ENCODE results near the gene PDZD4. TPM values are rescaled to one million over a fixed set of nuclear protein-coding genes. Genes with fewer than 3 reads are reported as not detected.
"Not testable (repeated sequence)": the region's sequence is repeated elsewhere in the genome, so short reads cannot be mapped to it uniquely, and the experiment has no call there.

The PDZD4 gene
- polyA plus RNA-seq, 3 donors: 1.5 to 2.7 (median 2.1) TPM

- H3K27ac ChIP-seq (ENCODE audit: low read depth, low read length): no peak overlapping the region
- 7 to 22% (median 16%) methylated on average over 21 to 56 of the region's 67 CpGs for WGBS, 3 donors
These were observed 11.6 kb downstream of the PDZD4 start for GRCh38 chrX:153818571-153819383.

GRCh38 chrX:153818064-153818463 is 12.3 kb downstream of the PDZD4 start:
- 86 to 97% (median 93%) methylated on average over 9 of the region's 9 CpGs for WGBS, 3 donors
- H3K27ac ChIP-seq (ENCODE audit: low read depth, low read length): not testable (repeated sequence)

GRCh38 chrX:153816831-153817690 is 13.3 kb downstream of the PDZD4 start:
- WGBS, 3 donors: 65 to 77% (median 76%) methylated on average over 25 of the region's 25 CpGs

GRCh38 chrX:153814591-153815315 is 15.6 kb downstream of the PDZD4 start:
- WGBS, 3 donors: 59 to 72% (median 69%) methylated on average over 18 to 19 of the region's 19 CpGs
- H3K27ac ChIP-seq (ENCODE audit: low read depth, low read length): no peak overlapping the region

More at GRCh38 chrX:153816831-153817690, 13.3 kb downstream of the PDZD4 start:
- H3K27ac ChIP-seq (ENCODE audit: low read depth, low read length): no peak overlapping the region

GRCh38 chrX:153813161-153813560 is 17.2 kb downstream of the PDZD4 start:
- H3K27ac ChIP-seq (ENCODE audit: low read depth, low read length): no peak overlapping the region
- WGBS, 3 donors: 85 to 98% (median 91%) methylated on average over 4 to 5 of the region's 5 CpGs

- no peak overlapping the region for H3K27ac ChIP-seq (ENCODE audit: low read depth, low read length)
- WGBS, 3 donors: 29 to 71% (median 67%) methylated on average over 14 of the region's 14 CpGs
These were observed 18.1 kb downstream of the PDZD4 start for GRCh38 chrX:153812220-153812619.

DNA sequence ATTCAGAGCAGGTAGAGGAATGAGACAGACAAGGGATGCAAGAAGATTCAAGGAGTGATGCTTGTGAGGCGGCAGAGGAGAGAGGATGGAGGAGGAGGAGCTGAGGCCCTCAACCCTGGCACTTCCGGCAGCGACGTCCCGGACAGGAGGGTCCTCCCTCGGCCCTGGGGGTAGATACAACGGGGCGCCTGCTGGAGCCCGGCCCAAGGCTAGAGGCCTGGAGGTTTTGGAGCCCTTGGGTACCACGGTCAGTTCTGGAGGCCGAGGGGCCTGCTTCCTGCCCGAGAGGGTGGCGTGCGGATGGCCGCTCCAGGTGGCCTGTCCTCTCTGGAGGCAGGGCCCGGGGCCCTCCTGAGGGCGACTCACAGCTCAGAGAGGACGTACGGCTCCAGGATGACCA is 22.4 kb downstream of the PDZD4 start:
- H3K27ac ChIP-seq (ENCODE audit: low read depth, low read length): no peak overlapping the region
- WGBS, 3 donors: 94 to 95% (median 95%) methylated on average over 12 to 19 of the region's 19 CpGs

- H3K27ac ChIP-seq (ENCODE audit: low read depth, low read length): no peak overlapping the region
- 85 to 95% (median 86%) methylated on average over 16 to 28 of the region's 28 CpGs for WGBS, 3 donors
These were observed 23.3 kb downstream of the PDZD4 start for GRCh38 chrX:153806999-153807575.

GRCh38 chrX:153805436-153805835 is 24.9 kb downstream of the PDZD4 start:
- WGBS, 3 donors: 85 to 94% (median 90%) methylated on average over 8 to 13 of the region's 13 CpGs

GRCh38 chrX:153804621-153805020 is 25.7 kb downstream of the PDZD4 start:
- WGBS, 3 donors: 93 to 94% (median 94%) methylated on average over 18 to 25 of the region's 25 CpGs
- H3K27ac ChIP-seq (ENCODE audit: low read depth, low read length): no peak overlapping the region

More at GRCh38 chrX:153805436-153805835, 24.9 kb downstream of the PDZD4 start:
- no peak overlapping the region for H3K27ac ChIP-seq (ENCODE audit: low read depth, low read length)

DNA sequence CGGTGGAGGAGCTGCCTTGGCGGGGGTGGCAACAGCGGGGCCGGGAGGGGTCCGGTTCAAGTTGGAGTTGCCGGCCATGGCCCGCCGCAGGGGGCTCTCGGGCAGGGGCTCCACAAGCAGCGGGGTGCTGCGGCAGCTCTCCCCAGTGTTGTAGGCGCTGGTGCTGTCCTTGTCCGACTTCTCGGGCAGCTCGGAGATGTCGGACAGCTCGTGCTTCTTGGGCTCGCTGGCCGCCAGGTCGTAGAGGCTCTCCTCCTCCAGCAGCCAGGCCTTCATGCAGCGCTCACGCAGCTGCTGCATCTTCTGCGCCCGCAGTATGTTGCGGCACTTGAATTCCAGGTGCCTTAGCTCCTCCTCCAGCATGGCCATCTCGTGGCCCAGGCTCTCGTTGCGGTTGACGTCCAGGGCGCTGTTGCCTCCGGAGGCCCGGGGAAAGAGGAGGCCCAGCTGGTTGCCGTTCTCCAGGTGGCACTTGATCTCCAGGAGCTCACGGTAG is 26.2 kb downstream of the PDZD4 start:
- WGBS, 3 donors: 91 to 96% (median 93%) methylated on average over 21 to 34 of the region's 34 CpGs
- H3K27ac ChIP-seq (ENCODE audit: low read depth, low read length): no peak overlapping the region

DNA sequence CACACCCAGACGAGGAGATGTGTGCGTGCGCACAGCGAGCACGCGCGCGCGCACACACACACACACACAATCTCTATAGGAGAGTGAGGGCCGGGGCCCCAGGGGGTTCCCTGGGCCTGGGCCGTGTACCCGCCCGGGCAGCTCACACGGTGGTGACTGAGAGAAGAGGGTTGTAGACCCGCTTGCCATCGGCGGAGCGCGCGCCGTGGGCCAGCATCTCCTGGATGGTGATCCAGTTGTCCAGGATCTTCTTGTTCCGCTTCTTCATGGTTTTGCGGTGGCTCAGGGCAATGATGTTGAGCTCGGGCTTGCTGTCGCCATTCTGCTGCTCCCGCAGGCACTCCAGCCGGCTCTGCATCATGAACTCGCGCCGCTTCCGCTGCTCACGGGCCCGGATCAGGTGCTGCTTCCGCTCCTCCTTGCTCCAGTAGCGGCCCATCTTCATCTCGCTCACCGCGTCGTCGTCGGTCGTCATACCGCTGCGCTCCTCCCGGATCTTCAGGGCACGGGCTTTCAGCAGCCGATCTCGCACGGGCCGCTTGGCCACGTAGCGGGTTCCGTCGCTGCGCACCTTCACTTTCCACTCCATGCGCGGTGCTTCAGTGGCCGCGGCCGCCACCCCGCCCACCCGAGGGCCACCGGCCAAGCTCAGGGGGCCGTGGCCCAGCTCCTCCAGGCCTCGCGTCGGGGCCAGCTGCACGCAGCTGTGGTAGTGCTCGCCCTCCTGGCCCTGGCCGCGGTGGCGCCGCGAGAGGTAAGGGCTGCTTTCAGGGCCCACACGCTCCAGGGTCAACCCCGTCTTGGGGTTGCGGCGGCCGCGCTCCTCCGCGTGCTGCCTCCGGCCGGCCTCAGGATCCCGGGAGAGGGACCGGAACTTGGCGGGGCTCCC is 26.9 kb downstream of the PDZD4 start:
- 96 to 97% (median 96%) methylated on average over 43 to 87 of the region's 87 CpGs for WGBS, 3 donors
- H3K27ac ChIP-seq (ENCODE audit: low read depth, low read length): no peak overlapping the region

- no peak overlapping the region for H3K27ac ChIP-seq (ENCODE audit: low read depth, low read length)
- 30 to 72% (median 64%) methylated on average over 13 to 14 of the region's 14 CpGs for WGBS, 3 donors
These were observed 27.8 kb downstream of the PDZD4 start for GRCh38 chrX:153802513-153803045.

GRCh38 chrX:153801669-153802068 is 28.7 kb downstream of the PDZD4 start:
- no peak overlapping the region for H3K27ac ChIP-seq (ENCODE audit: low read depth, low read length)
- 89 to 93% (median 89%) methylated on average over 7 to 8 of the region's 8 CpGs for whole genome bisulfite sequencing, 3 donors

- 70 to 88% (median 84%) methylated on average over 7 of the region's 7 CpGs for WGBS, 3 donors
- no peak overlapping the region for H3K27ac ChIP-seq (ENCODE audit: low read depth, low read length)
These were observed 29.6 kb downstream of the PDZD4 start for GRCh38 chrX:153800746-153801145.

DNA sequence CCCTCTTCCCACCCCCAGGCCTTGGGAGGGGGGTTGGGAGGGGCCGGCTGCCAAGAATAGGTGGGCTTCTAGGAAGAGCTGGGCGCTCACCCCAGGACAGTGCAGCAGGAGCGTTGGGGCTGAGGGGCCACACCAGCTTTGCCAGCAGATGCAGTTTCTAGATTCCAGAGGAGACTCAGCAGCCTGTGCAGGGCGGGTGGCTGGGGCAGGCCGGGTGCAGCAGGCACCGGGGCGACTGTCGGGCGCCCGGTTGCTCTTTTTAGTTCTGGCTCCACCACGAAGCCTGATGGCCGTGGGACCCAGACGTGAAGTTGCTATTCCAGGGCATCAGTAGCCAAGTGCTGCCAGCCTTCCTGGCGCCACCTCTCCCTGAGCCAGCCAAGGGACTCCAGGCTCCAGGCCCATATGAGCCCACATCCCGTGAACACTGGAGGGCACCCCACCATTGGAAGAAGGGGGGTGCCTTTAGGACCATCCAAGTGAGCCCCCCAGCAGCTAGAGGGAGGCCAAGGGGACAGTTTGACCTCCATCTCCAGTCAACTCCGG is 30.1 kb downstream of the PDZD4 start:
- 78 to 93% (median 86%) methylated on average over 7 to 16 of the region's 16 CpGs for WGBS, 3 donors
- no peak overlapping the region for H3K27ac ChIP-seq (ENCODE audit: low read depth, low read length)

- no peak overlapping the region for H3K27ac ChIP-seq (ENCODE audit: low read depth, low read length)
- WGBS, 3 donors: 76 to 95% (median 92%) methylated on average over 3 to 5 of the region's 5 CpGs
These were observed 31.0 kb downstream of the PDZD4 start for GRCh38 chrX:153799326-153799725.
